Right lung (tissue), 5 donors: ENCODE measurements around the gene OSGIN1. TPM values are rescaled to one million over a fixed set of nuclear protein-coding genes. Genes with fewer than 3 reads are reported as not detected.

Source experiments
- DNase-seq, 2 donors: peaks; one replicate each; pipeline ENCODE4 v3.0.0-alpha.2; 2013
- polyA plus RNA-seq, 5 donors: library from polyadenylated mRNA; unstranded; fragments of 120-200 nt; gene quantifications; one replicate each; pipeline versions ENCODE4 v1.2.1 to v1.2.3, GENCODE V29; 2013; ENCODE audit warnings: inconsistent platforms in 1 of 5, low replicate concordance in 1 of 5; ENCODE audit not compliant: insufficient read length in 5 of 5, insufficient read depth in 1 of 5

Gene OSGIN1
- polyA plus RNA-seq, 5 donors: 0.59 to 0.95 (median 0.87) TPM

DNA sequence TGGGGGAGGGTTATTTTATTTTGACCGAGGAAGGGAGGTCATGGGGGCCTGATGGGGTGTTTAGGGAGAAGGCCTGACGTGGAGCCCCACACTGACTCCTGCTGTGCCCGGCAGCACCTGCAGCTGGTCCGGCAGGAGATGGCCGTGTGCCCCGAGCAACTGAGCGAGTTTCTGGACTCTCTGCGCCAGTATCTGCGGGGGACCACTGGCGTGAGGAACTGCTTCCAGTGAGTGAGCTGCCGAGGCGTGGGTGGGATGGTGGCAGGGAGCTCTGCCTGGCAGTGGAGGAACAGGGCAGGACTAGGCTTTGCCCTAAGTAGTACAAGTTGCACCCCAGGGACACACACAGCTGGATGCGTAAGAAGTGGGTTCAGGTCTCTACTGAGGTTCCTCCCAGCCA is 45.1 kb downstream of the OSGIN1 start:
- DNase-seq: no peak

DNA sequence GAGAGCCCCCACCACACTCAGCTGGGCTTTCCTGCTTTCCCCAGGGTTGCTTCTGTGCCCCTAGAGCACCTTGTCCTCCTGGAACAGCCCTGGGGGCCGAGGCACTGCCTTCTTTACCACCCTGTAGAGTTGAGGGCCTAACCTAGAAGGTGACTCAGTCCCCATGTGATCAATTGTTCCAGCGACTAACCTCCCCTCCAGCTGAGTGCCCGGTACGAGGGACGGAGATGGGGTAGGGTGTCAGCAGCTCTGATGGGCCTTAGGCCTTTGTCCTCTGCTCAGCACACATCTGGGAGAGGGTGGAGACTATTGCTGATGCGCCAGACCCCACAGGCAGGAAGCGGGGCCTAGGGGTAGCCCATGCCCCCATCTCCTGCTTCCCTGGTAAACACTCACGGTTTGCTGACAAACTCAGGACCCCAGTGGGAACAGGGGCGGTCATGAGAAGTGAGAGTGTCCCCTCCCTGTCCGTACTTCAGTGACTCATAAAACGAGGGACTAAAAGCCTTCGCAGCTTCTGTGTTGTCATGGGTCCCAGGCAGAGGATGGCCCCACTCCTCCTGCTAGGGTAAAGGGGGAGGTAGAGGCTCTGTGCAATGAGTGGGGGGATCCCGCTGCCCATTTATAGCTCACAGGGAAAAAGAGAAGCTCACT is 48.1 kb downstream of the OSGIN1 start:
- DNase-seq: no peak

DNA sequence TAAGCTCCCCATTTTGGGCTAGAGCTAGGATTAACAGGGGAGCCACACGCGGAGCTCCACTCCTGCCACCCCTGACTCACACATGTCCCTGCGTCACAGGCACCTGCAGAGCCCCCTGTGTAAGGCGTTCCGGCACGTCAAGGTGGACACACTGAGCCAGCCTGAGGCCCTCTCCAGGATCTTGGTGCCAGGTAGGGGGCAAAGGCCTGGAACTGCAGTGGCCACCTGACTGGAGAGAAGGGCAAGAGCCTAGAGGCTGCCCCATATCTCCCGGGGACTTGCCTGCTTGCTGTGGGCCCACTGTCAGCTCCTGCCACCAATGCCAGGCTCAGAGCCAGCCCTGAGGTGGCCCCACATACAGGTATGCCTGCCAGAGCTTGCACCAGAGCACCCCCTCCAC is 48.7 kb downstream of the OSGIN1 start:
- DNase-seq: no peak

DNA sequence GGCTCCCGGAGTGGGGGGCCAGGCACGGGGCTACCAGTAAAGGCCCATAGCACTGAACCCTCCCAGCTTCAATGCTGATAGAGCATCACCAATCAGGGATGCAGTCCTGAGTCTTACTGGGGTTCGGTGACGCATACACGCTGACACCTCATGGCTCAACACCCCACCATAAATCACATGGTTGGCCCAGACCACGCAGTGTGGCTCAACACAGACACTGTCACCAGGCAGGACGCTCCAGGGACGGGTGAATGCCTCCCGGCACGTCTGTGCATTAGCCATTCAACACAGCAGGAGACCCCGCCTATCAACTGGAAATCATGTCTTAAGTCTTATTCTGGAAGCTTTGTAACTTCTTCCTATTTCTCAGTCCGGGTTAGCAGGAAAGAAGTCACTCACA is 50.0 kb downstream of the OSGIN1 start:
- no peak for DNase-seq

DNA sequence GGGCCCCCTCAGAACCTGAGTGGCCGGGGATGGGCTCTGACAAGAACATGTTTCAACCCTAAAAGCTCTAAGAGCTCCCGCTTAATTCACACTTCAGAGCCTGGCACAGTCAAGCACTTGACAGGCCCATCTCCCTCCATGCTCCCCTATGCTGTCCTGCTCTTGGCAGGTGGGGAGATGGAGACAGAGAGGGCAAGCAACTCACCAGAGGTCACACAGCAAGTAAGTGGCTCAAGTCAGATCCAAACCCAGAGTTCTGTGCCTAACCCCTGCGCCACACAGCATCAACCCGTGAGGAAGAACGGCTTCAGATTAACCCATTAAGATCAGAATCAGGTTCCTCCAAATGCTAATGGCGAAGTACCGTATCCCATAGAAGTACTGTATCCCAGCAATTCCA is 51.4 kb downstream of the OSGIN1 start:
- no peak for DNase-seq

DNA sequence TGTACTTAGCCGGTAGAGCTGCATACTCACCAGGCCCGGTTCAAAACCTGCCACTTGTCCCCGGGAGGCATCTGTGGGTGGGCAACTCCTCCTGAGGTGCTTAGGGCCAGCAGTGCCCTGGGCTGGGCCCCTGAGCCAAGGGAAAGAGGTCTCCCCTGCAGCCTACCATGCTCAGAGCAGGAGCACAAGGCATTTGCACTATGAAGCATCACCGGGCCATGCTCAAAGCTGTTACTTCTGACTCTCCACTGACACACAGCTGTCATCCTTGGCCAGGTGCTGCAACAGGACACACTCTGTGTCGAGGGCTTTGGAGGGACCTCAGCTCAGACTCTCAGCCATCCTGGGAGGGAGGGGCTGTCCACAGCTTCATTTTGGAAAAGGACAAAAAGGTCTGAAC is 52.4 kb downstream of the OSGIN1 start:
- no peak for DNase-seq

DNA sequence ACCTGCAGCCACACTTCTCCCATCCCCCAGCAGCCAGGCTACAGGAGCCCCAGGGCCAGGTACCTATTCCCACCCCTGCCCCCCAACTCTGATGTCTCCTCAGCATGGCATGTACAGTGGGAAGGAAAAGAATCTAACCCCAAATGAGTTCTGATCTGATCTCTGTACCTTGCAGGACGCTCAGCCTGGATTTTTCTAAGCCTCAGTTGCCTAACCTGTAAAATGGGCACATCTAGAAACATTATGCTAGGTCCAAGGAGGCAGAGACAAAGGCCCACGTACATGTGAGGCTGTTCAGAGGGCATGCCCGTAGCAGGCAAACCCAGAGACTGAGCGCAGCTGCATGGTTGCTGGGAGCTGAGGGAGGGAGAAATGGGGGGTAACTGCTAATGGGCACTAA is 54.5 kb downstream of the OSGIN1 start:
- DNase-seq: no peak

DNA sequence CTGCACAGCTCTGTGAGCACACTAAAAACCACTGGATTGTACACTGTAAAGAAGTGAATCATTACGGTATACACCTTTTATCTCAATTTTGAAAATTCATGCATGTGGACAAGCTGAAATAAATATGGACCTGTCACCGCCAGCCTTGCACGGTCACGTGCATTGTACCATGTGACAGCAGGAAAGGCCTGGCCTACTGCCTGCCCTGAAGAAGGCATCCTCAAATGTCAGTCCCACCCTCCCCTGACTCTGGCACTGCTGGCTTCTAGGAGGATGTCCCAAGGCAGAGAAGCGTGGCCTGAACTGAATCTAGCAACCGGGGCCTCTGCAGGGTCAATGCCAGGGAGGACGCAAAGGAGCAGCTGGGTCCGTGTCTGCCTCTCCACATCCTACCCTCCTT is 54.9 kb downstream of the OSGIN1 start:
- no peak for DNase-seq

DNA sequence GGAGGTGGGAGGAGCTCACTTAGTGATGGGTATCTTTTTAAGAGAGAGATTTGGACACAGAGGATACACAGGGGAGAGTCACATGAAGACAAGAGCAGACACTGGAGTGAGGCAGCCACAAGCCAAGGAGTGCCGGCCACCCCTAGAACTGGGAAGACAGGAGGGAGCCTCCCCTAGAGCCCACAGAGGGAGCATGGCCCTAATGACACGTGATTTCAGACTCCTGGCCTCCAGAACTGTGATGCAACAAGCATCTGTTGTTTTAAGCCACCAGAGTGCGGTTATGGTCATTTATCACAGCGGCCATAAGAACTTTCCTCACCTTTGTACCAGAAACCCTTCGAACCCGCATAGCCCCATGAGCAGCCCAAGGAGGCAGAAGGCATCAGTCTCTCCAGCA is 56.2 kb downstream of the OSGIN1 start:
- DNase-seq: no peak

DNA sequence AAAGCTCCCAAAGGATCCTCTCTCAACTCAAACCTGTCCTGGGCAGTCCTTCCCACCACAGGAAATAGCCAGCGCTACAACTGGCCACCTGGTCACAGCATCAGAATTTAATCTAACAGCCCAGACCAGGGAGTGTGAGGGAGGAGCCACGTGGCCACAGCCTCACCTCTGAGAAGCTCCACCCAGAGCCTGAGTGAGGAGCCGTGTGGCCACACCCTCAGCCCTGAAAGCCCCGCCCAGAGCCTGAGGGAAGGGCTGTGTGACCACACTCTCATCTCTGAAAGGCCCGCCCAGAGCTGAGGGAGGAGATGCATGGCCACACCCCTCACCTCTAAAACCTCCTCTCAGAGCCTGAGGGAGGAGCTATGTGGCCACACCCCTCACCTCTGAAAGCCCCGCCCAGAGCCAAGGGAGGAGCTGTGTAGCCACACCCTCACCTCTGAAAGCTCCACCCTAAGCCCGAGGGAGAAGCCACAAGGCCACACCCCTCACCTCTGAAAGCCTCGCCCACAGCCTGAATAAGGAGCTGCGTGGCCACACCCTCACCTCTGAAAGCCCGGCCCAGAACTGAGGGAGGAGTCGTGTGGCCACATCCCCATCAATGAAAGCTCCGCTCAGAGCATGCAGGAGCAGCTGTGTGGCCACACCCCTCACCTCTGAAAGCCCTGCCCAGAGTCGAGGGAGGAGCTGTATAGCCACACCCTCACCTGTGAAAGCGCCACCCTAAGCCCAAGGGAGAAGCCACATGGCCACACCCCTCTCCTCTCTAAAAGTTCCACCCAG is 60.9 kb downstream of the OSGIN1 start:
- peak; percentile 12 to 15 for DNase-seq

DNA sequence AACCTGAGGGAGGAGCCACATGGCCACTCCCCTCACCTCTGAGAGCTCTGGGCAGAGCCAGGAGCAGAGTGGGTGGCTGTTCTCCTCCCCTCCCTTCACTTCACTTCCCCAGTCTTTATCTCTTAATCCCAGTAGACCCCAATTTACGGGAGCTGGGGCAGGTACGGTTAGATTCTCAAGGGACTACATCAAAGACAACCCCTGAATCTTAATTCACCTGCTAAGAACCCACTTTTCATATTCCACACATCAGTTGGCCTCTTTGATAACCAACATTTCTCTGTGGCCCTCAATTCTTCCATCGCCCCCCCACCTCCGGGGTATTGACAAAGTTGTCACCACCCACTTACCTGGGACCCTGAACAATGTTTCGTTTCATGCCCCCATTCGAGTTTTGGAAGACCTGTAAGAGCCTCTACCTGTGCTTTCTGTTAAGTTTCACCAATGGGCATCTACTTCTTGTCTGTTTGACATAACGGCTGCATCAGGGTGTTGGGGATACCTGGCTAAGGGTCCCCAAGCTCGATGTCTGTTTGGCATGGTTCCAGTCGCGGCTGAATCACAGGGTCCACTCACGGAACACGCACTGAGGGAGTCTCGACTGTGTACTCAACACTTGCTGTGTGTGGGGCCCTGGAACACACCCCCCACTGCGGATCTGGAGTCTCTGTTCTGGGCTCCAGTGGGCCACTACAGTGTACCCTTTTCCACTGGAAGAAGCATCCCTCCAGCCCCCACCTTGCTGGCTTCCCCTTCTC is 61.7 kb downstream of the OSGIN1 start:
- no peak for DNase-seq

DNA sequence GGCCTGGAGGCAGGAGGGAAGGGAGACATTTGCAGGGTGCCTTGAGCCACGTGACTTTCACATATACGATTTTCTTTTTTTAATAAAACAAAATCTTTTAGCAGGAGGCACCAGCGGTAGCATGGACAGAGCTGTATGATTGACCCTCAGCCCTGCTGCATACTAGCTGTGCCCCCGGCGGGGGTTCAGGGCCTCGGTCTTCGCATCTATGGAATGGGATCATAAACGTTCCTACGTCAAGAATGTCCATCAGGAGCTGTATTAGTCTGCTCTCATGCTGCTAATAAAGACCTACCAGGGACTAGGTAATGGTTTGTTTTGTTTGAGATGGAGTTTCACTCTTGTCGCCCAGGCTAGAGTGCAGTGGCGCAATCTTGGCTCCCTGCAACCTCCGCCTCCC is 62.4 kb downstream of the OSGIN1 start:
- DNase-seq: no peak

Other genes starting within 250 kb of the OSGIN1 start
- 100 to 1,000 TPM; 173 to 207 (median 182) TPM for gene HSBP1, start 145.3 kb upstream of the OSGIN1 start, polyA plus RNA-seq
- 1 to 10 TPM; 3.2 to 4.3 (median 3.7) TPM for gene MLYCD, start 54.1 kb upstream of the OSGIN1 start, polyA plus RNA-seq
- under 1 TPM; 0.29 to 0.69 (median 0.54) TPM for gene NECAB2, start 15.0 kb downstream of the OSGIN1 start, polyA plus RNA-seq
- gene SLC38A8, start 89.6 kb downstream of the OSGIN1 start, polyA plus RNA-seq: not detected
- 100 to 1,000 TPM; 103 to 123 (median 112) TPM for gene MBTPS1, start 163.7 kb downstream of the OSGIN1 start, polyA plus RNA-seq
- 10 to 100 TPM; 33.5 to 46.7 (median 44.7) TPM for gene HSDL1, start 191.9 kb downstream of the OSGIN1 start, polyA plus RNA-seq
- 10 to 100 TPM in 4 of 5 donors, 1 to 10 TPM in 1; 3.6 to 21.5 (median 15.5) TPM for gene DNAAF1, start 192.1 kb downstream of the OSGIN1 start, polyA plus RNA-seq
- 10 to 100 TPM; 32.4 to 61.4 (median 52.9) TPM for gene TAF1C, start 233.8 kb downstream of the OSGIN1 start, polyA plus RNA-seq
- 1 to 10 TPM in 1 of 5 donors, under 1 TPM in 3, not detected in 1; 0.18 to 1.1 (median 0.73) TPM for gene ADAD2, start 237.9 kb downstream of the OSGIN1 start, polyA plus RNA-seq